Measurements from ENCODE around the gene SPOPL. TPM values are rescaled to one million over a fixed set of nuclear protein-coding genes. Genes with fewer than 3 reads are reported as not detected.
"Not testable (repeated sequence)": the region's sequence is repeated elsewhere in the genome, so short reads cannot be mapped to it uniquely, and the experiment has no call there.

Gene SPOPL
- total RNA-seq, 1 experiment from 2014 or later, result 15.8 TPM

DNA sequence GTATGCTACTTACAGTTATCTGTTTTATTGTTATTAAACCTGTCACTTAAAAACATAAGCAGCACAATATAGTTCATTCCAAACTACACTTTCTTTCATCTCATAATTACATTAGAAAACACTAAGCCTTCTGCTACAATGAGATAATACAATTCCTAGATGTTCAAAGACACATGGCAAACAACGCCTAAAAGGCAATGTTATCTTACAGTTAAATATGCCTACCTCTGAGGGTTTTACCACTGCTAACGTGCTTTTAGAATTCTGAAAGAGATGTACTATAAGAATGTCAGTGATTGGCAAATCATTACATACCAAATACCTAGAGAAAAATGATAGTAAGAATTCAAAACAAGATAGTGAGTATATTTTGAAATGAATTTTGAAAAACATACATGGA is 46.8 kb upstream of the SPOPL start:
- H3K27me3 Mint-ChIP-seq (ENCODE audit: insufficient read depth, unreplicated experiment), result no peaks in the 10 kb centered on the region
- POLR2A ChIA-PET, result no interaction called here
- CTCF ChIA-PET, result no interaction called here
- no peak overlapping the region for H3K4me3 Mint-ChIP-seq (ENCODE audit: unreplicated experiment)
- intact Hi-C loops (cut with micrococcal nuclease), result no loop called here
- no peak for TF ChIP-seq CTCF (IDR thresholded peaks at IDR 0.05; ENCODE audit: unreplicated experiment)
- H3K27ac Mint-ChIP-seq (ENCODE audit: low read depth, unreplicated experiment), result no peak overlapping the region
- BruUV-seq (replicated peaks), result no TSS peak
- DNase-seq (ENCODE audit: unreplicated experiment), result no peak
- H3K9me3 Mint-ChIP-seq (ENCODE audit: unreplicated experiment), result peaks cover 15% of the 10 kb centered on the region
- H3K4me1 Mint-ChIP-seq (ENCODE audit: insufficient read depth, unreplicated experiment), result no peaks in the 10 kb centered on the region
- no peaks in the 10 kb centered on the region for H3K36me3 Mint-ChIP-seq (ENCODE audit: insufficient read depth, unreplicated experiment)

DNA sequence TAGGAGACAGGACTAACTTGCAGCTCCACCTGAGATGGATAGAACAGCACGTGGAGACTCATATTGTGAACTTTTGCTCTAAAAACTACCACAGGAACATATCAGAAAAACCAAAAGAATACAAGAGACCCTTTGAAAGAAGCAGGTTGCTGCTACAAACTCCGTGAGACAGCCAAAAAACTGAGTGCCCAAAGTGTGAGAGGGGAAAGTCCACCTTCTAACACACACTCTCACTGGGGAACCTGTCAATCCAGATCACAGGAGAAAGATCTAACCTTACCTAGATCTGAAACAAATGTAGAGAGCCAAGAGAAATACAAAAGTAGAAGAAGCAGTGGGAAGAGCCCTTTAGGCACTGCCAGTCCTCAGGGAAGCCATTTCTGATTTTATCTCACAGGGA is 46.3 kb upstream of the SPOPL start:
- no peaks in the 10 kb centered on the region for H3K36me3 Mint-ChIP-seq (ENCODE audit: insufficient read depth, unreplicated experiment)
- no peak overlapping the region for H3K27ac Mint-ChIP-seq (ENCODE audit: low read depth, unreplicated experiment)
- CTCF ChIA-PET, result no interaction called here
- BruUV-seq (replicated peaks), result no TSS peak
- H3K4me3 Mint-ChIP-seq (ENCODE audit: unreplicated experiment), result no peak overlapping the region
- intact Hi-C loops (cut with micrococcal nuclease), result no loop called here
- POLR2A ChIA-PET, result interaction anchor here (1.0 kb wide), 1 partner anchor 46 kb away, joined by 3 read pairs; the partner anchor contains the start of gene SPOPL
- H3K9me3 Mint-ChIP-seq (ENCODE audit: unreplicated experiment), result peaks cover 17% of the 10 kb centered on the region
- no peak for TF ChIP-seq CTCF (IDR thresholded peaks at IDR 0.05; ENCODE audit: unreplicated experiment)
- no peaks in the 10 kb centered on the region for H3K4me1 Mint-ChIP-seq (ENCODE audit: insufficient read depth, unreplicated experiment)
- DNase-seq (ENCODE audit: unreplicated experiment), result no peak
- H3K27me3 Mint-ChIP-seq (ENCODE audit: insufficient read depth, unreplicated experiment), result no peaks in the 10 kb centered on the region

- ChIA-PET CTCF (no interaction called here), POLR2A (interaction anchor here (1.0 kb wide), 1 partner anchor 46 kb away, joined by 3 read pairs; the partner anchor contains the start of gene SPOPL)
- H3K4me3 Mint-ChIP-seq (ENCODE audit: unreplicated experiment), result no peak overlapping the region
- no peak for DNase-seq (ENCODE audit: unreplicated experiment)
- no peak overlapping the region for H3K27ac Mint-ChIP-seq (ENCODE audit: low read depth, unreplicated experiment)
- no peak for TF ChIP-seq CTCF (IDR thresholded peaks at IDR 0.05; ENCODE audit: unreplicated experiment)
- peaks cover 17% of the 10 kb centered on the region for H3K9me3 Mint-ChIP-seq (ENCODE audit: unreplicated experiment)
- no peaks in the 10 kb centered on the region for H3K36me3 Mint-ChIP-seq (ENCODE audit: insufficient read depth, unreplicated experiment)
- no peaks in the 10 kb centered on the region for H3K27me3 Mint-ChIP-seq (ENCODE audit: insufficient read depth, unreplicated experiment)
- no peaks in the 10 kb centered on the region for H3K4me1 Mint-ChIP-seq (ENCODE audit: insufficient read depth, unreplicated experiment)
- intact Hi-C loops (cut with micrococcal nuclease), result no loop called here
- BruUV-seq (replicated peaks), result no TSS peak
Measured at GRCh38 chr2:138455691-138456090, 45.9 kb upstream of the SPOPL start.

DNA sequence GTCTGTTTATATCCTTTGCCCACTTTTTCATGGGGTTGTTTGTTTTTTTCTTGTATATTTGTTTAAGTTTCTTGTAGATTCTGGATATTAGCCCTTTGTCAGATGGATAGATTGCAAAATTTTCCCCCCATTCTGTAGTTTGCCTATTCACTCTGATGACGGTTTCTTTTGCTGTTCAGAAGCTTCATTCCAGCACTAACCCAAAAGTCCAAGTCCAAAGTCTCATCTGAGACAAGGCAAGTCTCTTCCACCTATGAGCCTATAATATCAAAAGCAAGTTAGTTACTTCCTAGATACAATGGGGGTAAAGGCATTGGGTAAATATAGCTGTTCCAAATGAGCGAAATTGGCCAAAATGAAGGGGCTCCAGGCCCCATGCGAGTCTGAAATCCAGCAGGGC is 38.9 kb upstream of the SPOPL start:
- POLR2A ChIA-PET; H3K27me3 Mint-ChIP-seq (ENCODE audit: insufficient read depth, unreplicated experiment); DNase-seq (ENCODE audit: unreplicated experiment); H3K27ac Mint-ChIP-seq (ENCODE audit: low read depth, unreplicated experiment); CTCF ChIA-PET; BruUV-seq (replicated peaks); H3K4me1 Mint-ChIP-seq (ENCODE audit: insufficient read depth, unreplicated experiment); intact Hi-C loops (cut with micrococcal nuclease); H3K4me3 Mint-ChIP-seq (ENCODE audit: unreplicated experiment); H3K36me3 Mint-ChIP-seq (ENCODE audit: insufficient read depth, unreplicated experiment): not testable (repeated sequence)
- H3K9me3 Mint-ChIP-seq (ENCODE audit: unreplicated experiment), result peaks cover 28% of the 10 kb centered on the region

DNA sequence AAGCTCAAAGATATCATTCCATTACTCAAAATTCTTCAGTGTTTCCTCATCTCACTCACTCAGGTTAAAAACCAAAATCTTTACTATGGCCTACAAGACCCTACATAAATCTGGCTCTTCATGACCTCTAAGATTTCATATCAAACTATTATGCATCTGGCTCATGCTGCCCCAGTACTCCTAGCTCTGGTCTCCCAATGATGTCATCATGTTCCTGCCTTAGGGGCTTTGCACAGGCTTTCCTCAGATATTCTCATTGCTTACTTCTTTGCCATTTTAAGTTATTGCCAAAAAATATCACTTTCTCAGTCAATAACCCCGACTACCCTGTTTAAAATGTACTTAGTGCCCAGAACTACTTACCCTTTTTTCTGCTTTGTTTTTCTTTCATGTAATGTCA is 33.0 kb upstream of the SPOPL start:
- no peak for DNase-seq (ENCODE audit: unreplicated experiment)
- no peak for TF ChIP-seq CTCF (IDR thresholded peaks at IDR 0.05; ENCODE audit: unreplicated experiment)
- H3K36me3 Mint-ChIP-seq (ENCODE audit: insufficient read depth, unreplicated experiment), result no peaks in the 10 kb centered on the region
- H3K4me3 Mint-ChIP-seq (ENCODE audit: unreplicated experiment), result no peak overlapping the region
- no peak overlapping the region for H3K27ac Mint-ChIP-seq (ENCODE audit: low read depth, unreplicated experiment)
- intact Hi-C loops (cut with micrococcal nuclease), result no loop called here
- POLR2A ChIA-PET, result no interaction called here
- H3K27me3 Mint-ChIP-seq (ENCODE audit: insufficient read depth, unreplicated experiment), result no peaks in the 10 kb centered on the region
- BruUV-seq (replicated peaks), result no TSS peak
- peaks cover 9% of the 10 kb centered on the region for H3K9me3 Mint-ChIP-seq (ENCODE audit: unreplicated experiment)
- CTCF ChIA-PET, result interaction anchor here (1.1 kb wide), 1 partner anchor 9 kb away, joined by 4 read pairs; no protein-coding TSS in a partner anchor
- no peaks in the 10 kb centered on the region for H3K4me1 Mint-ChIP-seq (ENCODE audit: insufficient read depth, unreplicated experiment)
